Measurements from ENCODE around the gene ANKRD31. TPM values are rescaled to one million over a fixed set of nuclear protein-coding genes. Genes with fewer than 3 reads are reported as not detected.

ANKRD31 gene
- total RNA-seq, 1 experiment from 2014 or later: 0.09 TPM

DNA sequence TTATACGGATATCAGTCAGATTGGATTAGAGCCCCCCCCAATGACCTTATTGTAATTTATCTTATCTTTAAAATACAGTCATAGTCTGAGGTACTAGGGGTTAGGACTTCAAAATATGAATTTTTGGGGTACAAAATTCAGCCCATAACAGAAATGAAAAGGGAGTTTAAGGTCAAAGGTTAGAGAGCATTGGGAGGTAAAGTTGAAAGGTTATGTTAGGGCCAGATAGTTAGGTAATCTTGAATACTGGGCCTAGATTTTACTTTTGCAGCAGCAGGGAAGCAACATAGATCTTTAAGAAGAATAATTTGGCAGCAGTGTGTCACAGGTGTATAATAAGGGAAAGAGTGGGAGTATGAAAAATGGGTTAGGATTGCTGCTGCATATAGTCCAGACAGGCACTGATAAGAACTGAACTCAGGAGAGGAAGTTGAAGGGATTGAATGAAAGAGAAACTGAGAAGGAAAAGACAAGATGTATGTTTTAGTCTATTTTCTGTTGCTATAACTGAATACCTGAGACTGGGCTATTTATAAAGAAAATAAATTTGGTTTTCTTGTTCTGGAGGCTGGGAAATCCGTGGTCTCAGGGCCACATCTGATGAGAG is 173.7 kb downstream of the ANKRD31 start:
- DNase-seq (ENCODE audit: low spot score): no peak
- POLR2A ChIA-PET: no interaction called here
- Mint-ChIP-seq H3K27ac (no peak overlapping the region), H3K36me3 (no peaks in the 10 kb centered on the region), H3K4me3 (no peak overlapping the region), H3K9me3 (no peaks in the 10 kb centered on the region), H3K4me1 (no peaks in the 10 kb centered on the region), H3K27me3 (ENCODE audit: low read depth) (no peaks in the 10 kb centered on the region)
- TF ChIP-seq CREM (CRISPR knock-in tag; IDR thresholded peaks at IDR 0.05) (no peak), ZNF671 (CRISPR knock-in tag; IDR thresholded peaks at IDR 0.05) (no peak), ATF3 (CRISPR knock-in tag; conservative IDR thresholded peaks at IDR 0.05) (no peak), ZBTB43 (CRISPR knock-in tag; IDR thresholded peaks at IDR 0.05) (no peak), MXD4 (CRISPR knock-in tag; IDR thresholded peaks at IDR 0.05; ENCODE audit: borderline replicate concordance) (no peak), SOX15 (CRISPR knock-in tag; IDR thresholded peaks at IDR 0.05) (no peak), ATF1 (CRISPR knock-in tag; IDR thresholded peaks at IDR 0.05) (no peak)
- no peak for ATAC-seq
- CTCF ChIA-PET: no interaction called here

DNA sequence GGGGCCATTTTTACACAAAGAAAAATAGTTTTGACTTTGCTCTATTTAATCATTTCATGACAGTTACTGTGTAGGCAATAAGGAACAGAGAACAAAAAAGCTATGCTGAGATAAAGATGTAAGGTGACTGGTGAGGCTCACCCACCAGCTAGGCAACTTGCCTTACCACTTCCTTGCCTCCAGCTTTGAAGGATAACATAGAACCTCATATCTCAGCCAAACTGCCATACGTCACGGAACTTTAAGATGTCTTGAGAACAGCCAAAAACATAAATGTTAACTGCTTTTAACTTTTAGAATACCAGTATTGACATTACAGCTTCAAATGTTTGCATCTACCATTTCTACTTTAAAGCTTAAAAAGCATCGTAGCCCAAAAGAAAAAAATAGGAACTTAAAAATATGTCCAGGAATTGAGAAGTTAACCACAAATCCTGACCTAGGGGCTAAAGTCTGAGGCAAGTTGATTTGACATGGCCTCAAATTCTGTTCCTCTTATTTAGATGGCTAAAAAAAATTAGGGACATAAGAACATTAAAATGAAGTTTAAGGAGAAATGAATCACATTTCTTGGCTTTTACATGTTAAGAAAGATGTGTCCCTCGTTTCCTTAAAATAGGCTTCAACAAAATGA is 176.6 kb downstream of the ANKRD31 start:
- TF ChIP-seq FOXP1 (CRISPR knock-in tag; IDR thresholded peaks at IDR 0.05; ENCODE audit: borderline replicate concordance) (no peak), TEAD1 (CRISPR knock-in tag; IDR thresholded peaks at IDR 0.05) (no peak), CBFB (CRISPR knock-in tag; IDR thresholded peaks at IDR 0.05; ENCODE audit: low read depth) (no peak), SOX15 (CRISPR knock-in tag; IDR thresholded peaks at IDR 0.05) (no peak), CREB1 (CRISPR knock-in tag; IDR thresholded peaks at IDR 0.05) (no peak), ZNF232 (CRISPR knock-in tag; IDR thresholded peaks at IDR 0.05) (no peak), FOXK1 (CRISPR knock-in tag; IDR thresholded peaks at IDR 0.05) (no peak), ZNF281 (CRISPR knock-in tag; IDR thresholded peaks at IDR 0.05) (no peak), CREM (CRISPR knock-in tag; IDR thresholded peaks at IDR 0.05) (no peak)
- TF ChIP-seq, protein P1, sequence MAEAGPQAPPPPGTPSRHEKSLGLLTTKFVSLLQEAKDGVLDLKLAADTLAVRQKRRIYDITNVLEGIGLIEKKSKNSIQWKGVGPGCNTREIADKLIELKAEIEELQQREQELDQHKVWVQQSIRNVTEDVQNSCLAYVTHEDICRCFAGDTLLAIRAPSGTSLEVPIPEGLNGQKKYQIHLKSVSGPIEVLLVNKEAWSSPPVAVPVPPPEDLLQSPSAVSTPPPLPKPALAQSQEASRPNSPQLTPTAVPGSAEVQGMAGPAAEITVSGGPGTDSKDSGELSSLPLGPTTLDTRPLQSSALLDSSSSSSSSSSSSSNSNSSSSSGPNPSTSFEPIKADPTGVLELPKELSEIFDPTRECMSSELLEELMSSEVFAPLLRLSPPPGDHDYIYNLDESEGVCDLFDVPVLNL (CRISPR knock-in tag; IDR thresholded peaks at IDR 0.05; ENCODE audit: borderline replicate concordance, low read depth): no peak
- ChIA-PET CTCF (interaction anchor here (1.4 to 3.5 kb wide), 2 partner anchors 10 to 13 kb away, joined by 3 to 14 read pairs; no protein-coding TSS in a partner anchor), POLR2A (no interaction called here)
- DNase-seq (ENCODE audit: low spot score) (no peak), ATAC-seq (no peak)
- Mint-ChIP-seq H3K9me3 (no peaks in the 10 kb centered on the region), H3K4me3 (no peak overlapping the region), H3K36me3 (no peaks in the 10 kb centered on the region), H3K27me3 (ENCODE audit: low read depth) (peaks cover 6% of the 10 kb centered on the region; the same call in 1 of the 2 replicates), H3K4me1 (peaks cover 22% of the 10 kb centered on the region), H3K27ac (no peak overlapping the region)

DNA sequence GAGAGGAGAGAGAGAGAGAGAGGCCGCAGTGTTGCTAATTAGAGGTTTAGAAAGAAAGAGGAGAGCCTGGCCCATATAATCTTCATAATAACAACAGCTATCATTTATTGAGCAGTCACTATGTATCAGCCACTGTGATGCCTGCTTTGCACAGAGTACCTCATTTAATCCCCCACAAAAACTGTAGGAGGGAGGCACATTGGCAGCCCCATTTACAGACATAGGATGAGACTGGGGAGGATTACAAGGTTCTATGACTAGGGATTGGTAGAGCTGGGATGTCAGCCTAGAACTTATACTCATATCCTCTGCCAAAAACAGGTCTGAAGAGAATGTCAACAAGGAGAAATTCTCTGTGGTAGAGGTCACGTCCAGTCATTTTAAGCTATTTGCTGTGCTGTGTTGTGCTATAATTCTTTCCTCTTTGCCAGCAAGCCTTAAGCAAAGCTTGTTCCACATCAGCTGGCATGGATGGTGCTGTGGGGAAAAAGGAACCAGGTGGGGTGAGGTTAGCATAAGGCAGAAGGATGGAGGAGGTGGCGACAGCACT is 177.6 kb downstream of the ANKRD31 start:
- DNase-seq (ENCODE audit: low spot score): no peak
- Mint-ChIP-seq H3K4me1 (peaks cover 30% of the 10 kb centered on the region), H3K27me3 (ENCODE audit: low read depth) (peaks cover 16% of the 10 kb centered on the region), H3K36me3 (no peaks in the 10 kb centered on the region), H3K4me3 (no peak overlapping the region), H3K27ac (no peak overlapping the region), H3K9me3 (no peaks in the 10 kb centered on the region)
- no peak for ATAC-seq
- ChIA-PET POLR2A (no interaction called here), CTCF (interaction anchor here (1.4 to 3.5 kb wide), 2 partner anchors 9 to 14 kb away, joined by 3 to 14 read pairs; no protein-coding TSS in a partner anchor)
- TF ChIP-seq ZNF121 (CRISPR knock-in tag; IDR thresholded peaks at IDR 0.05): no peak
- TF ChIP-seq ZBTB21 (CRISPR knock-in tag; IDR thresholded peaks at IDR 0.05; ENCODE audit: borderline replicate concordance): no peak
- no peak for TF ChIP-seq ARID4B (CRISPR knock-in tag; IDR thresholded peaks at IDR 0.05; ENCODE audit: borderline replicate concordance)
- no peak for TF ChIP-seq ZBTB43 (CRISPR knock-in tag; IDR thresholded peaks at IDR 0.05)
- TF ChIP-seq TEAD4 (CRISPR knock-in tag; IDR thresholded peaks at IDR 0.05): no peak
- no peak for TF ChIP-seq TP53 (CRISPR knock-in tag; IDR thresholded peaks at IDR 0.05)

All from WTC11 (cell line).